ENCODE measurements around the gene WDR55.
"Not testable (repeated sequence)": the region's sequence is repeated elsewhere in the genome, so short reads cannot be mapped to it uniquely, and the experiment has no call there.

WDR55 gene

DNA sequence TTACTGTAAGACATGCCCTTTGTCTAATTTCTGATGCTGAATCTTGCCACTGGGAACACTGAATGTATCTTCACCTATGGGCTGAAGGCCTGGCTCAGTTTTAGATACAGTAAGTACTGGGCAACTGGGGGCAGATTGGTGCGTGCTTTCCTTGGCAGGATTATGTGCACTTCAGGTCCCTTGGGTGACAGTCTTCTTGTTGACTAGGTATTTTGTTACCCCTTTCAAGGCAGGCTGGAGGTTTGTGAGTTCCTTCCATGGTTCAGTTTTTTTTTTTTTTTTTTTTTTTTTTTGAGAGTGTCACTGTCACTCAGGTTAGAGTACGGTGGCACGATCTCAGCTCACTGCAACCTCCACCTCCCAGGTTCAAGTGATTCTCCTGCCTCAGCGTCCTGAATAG, 43.1 kb downstream of the WDR55 start:
- Histone ChIP-seq H3K9me3 (ENCODE audit: insufficient read depth, low read depth, low read length) (no peaks in the 10 kb centered on the region), H3K4me1 (ENCODE audit: insufficient read depth, low read length, poor library complexity, severe bottlenecking) (peaks cover 6% of the 10 kb centered on the region), H2AFZ (ENCODE audit: low read length) (no peak overlapping the region), H3K36me3 (ENCODE audit: insufficient read depth, low read length) (peaks cover 38% of the 10 kb centered on the region), H3K9me2 (replicated peaks; ENCODE audit: low read depth, low read length) (no peaks in the 10 kb centered on the region), H3K9ac (ENCODE audit: low read depth, low read length, poor library complexity, severe bottlenecking) (no peak overlapping the region), H3K4me2 (ENCODE audit: low read depth, low read length, poor library complexity, severe bottlenecking) (no peak overlapping the region), H3K79me2 (ENCODE audit: insufficient read depth, low read length) (no peaks in the 10 kb centered on the region), H3F3A (ENCODE audit: low read depth) (peaks cover 11% of the 10 kb centered on the region; the same call in 1 of the 2 replicates), H3K4me3 (ENCODE audit: low read length, poor library complexity, severe bottlenecking) (no peak overlapping the region), H3K27me3 (ENCODE audit: insufficient read depth, low read length, poor library complexity, severe bottlenecking) (no peaks in the 10 kb centered on the region), H4K20me1 (ENCODE audit: insufficient read depth, low read length, poor library complexity, severe bottlenecking) (no peaks in the 10 kb centered on the region)
- no peak for TF ChIP-seq EZH2phosphoT487 (IDR thresholded peaks at IDR 0.05; ENCODE audit: borderline replicate concordance)
- TF ChIP-seq, protein P1, sequence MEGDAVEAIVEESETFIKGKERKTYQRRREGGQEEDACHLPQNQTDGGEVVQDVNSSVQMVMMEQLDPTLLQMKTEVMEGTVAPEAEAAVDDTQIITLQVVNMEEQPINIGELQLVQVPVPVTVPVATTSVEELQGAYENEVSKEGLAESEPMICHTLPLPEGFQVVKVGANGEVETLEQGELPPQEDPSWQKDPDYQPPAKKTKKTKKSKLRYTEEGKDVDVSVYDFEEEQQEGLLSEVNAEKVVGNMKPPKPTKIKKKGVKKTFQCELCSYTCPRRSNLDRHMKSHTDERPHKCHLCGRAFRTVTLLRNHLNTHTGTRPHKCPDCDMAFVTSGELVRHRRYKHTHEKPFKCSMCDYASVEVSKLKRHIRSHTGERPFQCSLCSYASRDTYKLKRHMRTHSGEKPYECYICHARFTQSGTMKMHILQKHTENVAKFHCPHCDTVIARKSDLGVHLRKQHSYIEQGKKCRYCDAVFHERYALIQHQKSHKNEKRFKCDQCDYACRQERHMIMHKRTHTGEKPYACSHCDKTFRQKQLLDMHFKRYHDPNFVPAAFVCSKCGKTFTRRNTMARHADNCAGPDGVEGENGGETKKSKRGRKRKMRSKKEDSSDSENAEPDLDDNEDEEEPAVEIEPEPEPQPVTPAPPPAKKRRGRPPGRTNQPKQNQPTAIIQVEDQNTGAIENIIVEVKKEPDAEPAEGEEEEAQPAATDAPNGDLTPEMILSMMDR (conservative IDR thresholded peaks at IDR 0.05; ENCODE audit: low read length): no peak

DNA sequence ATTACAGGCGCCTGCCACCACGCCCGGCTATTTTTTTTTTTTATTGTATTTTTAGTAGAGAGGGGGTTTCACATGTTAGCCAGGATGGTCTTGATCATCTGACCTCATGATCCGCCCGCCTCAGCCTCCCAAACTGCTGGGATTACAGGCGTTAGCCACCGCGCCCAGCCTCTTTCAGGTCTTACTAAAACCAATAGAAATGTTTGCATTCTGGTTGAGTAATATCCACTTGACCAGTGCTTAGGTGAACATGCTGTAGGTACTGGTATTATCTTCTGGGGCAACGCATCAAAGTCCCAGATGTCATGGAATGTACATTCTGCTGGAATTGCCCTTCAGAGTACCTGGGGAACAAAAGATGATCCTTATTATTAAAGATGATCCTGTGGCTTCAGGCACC, 44.1 kb downstream of the WDR55 start:
- peaks cover 11% of the 10 kb centered on the region; the same call in 1 of the 2 replicates for H3F3A ChIP-seq (ENCODE audit: low read depth)
- H4K20me1 ChIP-seq (ENCODE audit: insufficient read depth, low read length, poor library complexity, severe bottlenecking); H3K9me2 ChIP-seq (replicated peaks; ENCODE audit: low read depth, low read length); H3K4me2 ChIP-seq (ENCODE audit: low read depth, low read length, poor library complexity, severe bottlenecking); H3K4me1 ChIP-seq (ENCODE audit: insufficient read depth, low read length, poor library complexity, severe bottlenecking); H3K9me3 ChIP-seq (ENCODE audit: insufficient read depth, low read depth, low read length); H3K79me2 ChIP-seq (ENCODE audit: insufficient read depth, low read length); H3K27me3 ChIP-seq (ENCODE audit: insufficient read depth, low read length, poor library complexity, severe bottlenecking); H2AFZ ChIP-seq (ENCODE audit: low read length); H3K9ac ChIP-seq (ENCODE audit: low read depth, low read length, poor library complexity, severe bottlenecking); H3K4me3 ChIP-seq (ENCODE audit: low read length, poor library complexity, severe bottlenecking): not testable (repeated sequence)
- H3K36me3 ChIP-seq (ENCODE audit: insufficient read depth, low read length): peaks cover 30% of the 10 kb centered on the region

DNA sequence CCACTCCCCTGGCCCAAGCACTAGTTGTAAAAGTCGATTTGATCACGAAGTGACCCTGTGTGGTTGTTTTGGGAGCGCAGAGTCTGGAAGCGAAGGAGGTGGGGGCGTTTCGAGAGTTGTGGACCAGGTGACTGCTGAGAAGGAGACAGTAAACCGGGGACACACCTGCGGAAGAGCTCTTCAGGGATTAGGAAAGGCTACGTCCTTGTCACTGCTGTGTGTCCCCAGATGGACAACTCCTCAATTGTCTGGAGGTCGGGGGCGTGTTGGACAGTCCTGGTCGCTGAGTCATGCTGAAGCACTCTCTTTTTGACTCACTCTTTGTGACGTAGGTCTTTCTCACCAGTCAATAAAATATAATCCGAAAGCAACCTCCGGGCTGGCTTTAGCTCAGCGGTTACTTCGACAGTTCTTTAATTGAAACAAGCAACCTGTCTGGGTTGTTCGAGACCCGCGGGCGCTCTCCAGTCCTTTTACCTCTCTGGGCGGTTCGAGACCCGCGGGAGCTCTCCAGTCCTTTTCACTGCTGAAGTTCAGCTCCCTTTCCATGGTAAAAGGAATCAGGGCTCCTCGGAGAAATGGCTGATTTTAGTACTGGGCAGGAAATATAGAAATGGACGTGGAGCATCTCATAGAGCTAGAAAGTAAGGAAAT, 46.3 kb downstream of the WDR55 start:
- no peak for TF ChIP-seq EZH2phosphoT487 (IDR thresholded peaks at IDR 0.05; ENCODE audit: borderline replicate concordance)
- TF ChIP-seq, protein P1 (conservative IDR thresholded peaks at IDR 0.05; ENCODE audit: low read length): no peak
- Histone ChIP-seq H4K20me1 (ENCODE audit: insufficient read depth, low read length, poor library complexity, severe bottlenecking) (no peaks in the 10 kb centered on the region), H3K4me3 (ENCODE audit: low read length, poor library complexity, severe bottlenecking) (peak overlapping the region; percentile 84), H2AFZ (ENCODE audit: low read length) (peak overlapping the region; percentile 90), H3K4me2 (ENCODE audit: low read depth, low read length, poor library complexity, severe bottlenecking) (peak overlapping the region; percentile 78), H3K79me2 (ENCODE audit: insufficient read depth, low read length) (no peaks in the 10 kb centered on the region), H3K9me2 (replicated peaks; ENCODE audit: low read depth, low read length) (no peaks in the 10 kb centered on the region), H3K9ac (ENCODE audit: low read depth, low read length, poor library complexity, severe bottlenecking) (peak overlapping the region; percentile 60), H3K9me3 (ENCODE audit: insufficient read depth, low read depth, low read length) (no peaks in the 10 kb centered on the region), H3F3A (ENCODE audit: low read depth) (peaks cover 11% of the 10 kb centered on the region; the same call in 1 of the 2 replicates), H3K36me3 (ENCODE audit: insufficient read depth, low read length) (peaks cover 7% of the 10 kb centered on the region; the same call in 1 of the 2 replicates), H3K27me3 (ENCODE audit: insufficient read depth, low read length, poor library complexity, severe bottlenecking) (no peaks in the 10 kb centered on the region), H3K4me1 (ENCODE audit: insufficient read depth, low read length, poor library complexity, severe bottlenecking) (peaks cover 6% of the 10 kb centered on the region)

DNA sequence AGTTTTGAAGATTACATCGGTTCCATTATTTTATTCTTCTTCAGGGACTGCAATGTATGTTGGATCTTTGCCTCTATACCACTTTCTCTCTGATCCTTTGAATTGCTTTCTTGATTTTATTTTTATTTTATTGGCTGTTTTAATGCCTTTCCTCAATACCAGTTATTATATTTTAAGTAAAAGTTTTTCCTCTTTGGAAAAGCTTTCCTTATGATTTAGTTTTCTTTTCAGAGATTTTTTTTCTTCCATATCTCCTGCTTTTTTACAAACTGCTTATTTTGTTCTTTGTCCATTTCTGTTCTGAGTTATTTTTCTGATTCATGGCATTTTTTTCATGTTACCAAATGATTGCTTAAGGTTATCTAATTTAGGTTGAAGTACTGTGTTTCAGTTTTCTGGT, 47.1 kb downstream of the WDR55 start:
- no peaks in the 10 kb centered on the region for H3K9me3 ChIP-seq (ENCODE audit: insufficient read depth, low read depth, low read length)
- TF ChIP-seq EZH2phosphoT487 (IDR thresholded peaks at IDR 0.05; ENCODE audit: borderline replicate concordance): no peak
- TF ChIP-seq, protein P1 (conservative IDR thresholded peaks at IDR 0.05; ENCODE audit: low read length): no peak
- H3K9ac ChIP-seq (ENCODE audit: low read depth, low read length, poor library complexity, severe bottlenecking): peak overlapping the region; percentile 60
- H3K4me3 ChIP-seq (ENCODE audit: low read length, poor library complexity, severe bottlenecking): peak overlapping the region; percentile 84
- no peaks in the 10 kb centered on the region for H3K9me2 ChIP-seq (replicated peaks; ENCODE audit: low read depth, low read length)
- H3F3A ChIP-seq (ENCODE audit: low read depth): peaks cover 11% of the 10 kb centered on the region; the same call in 1 of the 2 replicates
- no peaks in the 10 kb centered on the region for H4K20me1 ChIP-seq (ENCODE audit: insufficient read depth, low read length, poor library complexity, severe bottlenecking)
- no peaks in the 10 kb centered on the region for H3K27me3 ChIP-seq (ENCODE audit: insufficient read depth, low read length, poor library complexity, severe bottlenecking)
- no peaks in the 10 kb centered on the region; the same call in 1 of the 2 replicates for H3K36me3 ChIP-seq (ENCODE audit: insufficient read depth, low read length)
- H2AFZ ChIP-seq (ENCODE audit: low read length): no peak overlapping the region
- peaks cover 6% of the 10 kb centered on the region for H3K4me1 ChIP-seq (ENCODE audit: insufficient read depth, low read length, poor library complexity, severe bottlenecking)
- peak overlapping the region; percentile 78 for H3K4me2 ChIP-seq (ENCODE audit: low read depth, low read length, poor library complexity, severe bottlenecking)
- H3K79me2 ChIP-seq (ENCODE audit: insufficient read depth, low read length): no peaks in the 10 kb centered on the region
